ENCODE measurements around the gene JOSD1.
"Not testable (repeated sequence)": the region's sequence is repeated elsewhere in the genome, so short reads cannot be mapped to it uniquely, and the experiment has no call there.

- TF ChIP-seq TAF1 (IDR thresholded peaks at IDR 0.05; ENCODE audit: borderline replicate concordance, low read depth, low read length); POLR2AphosphoS5 (IDR thresholded peaks at IDR 0.05; ENCODE audit: low read length); EZH2 (IDR thresholded peaks at IDR 0.05; ENCODE audit: borderline replicate concordance, control insufficient read depth, low read depth, low read length); SIX5 (IDR thresholded peaks at IDR 0.05; ENCODE audit: low read depth, low read length, severe bottlenecking); BHLHE40 (IDR thresholded peaks at IDR 0.05; ENCODE audit: borderline replicate concordance in 1 of 2, low read depth in 2 of 2, low read length in 1 of 2); MLLT1 (IDR thresholded peaks at IDR 0.05); CTCF (IDR thresholded peaks at IDR 0.05 in 2 of 3, conservative IDR thresholded peaks at IDR 0.05 in 1 of 3; ENCODE audit: control insufficient read depth in 2 of 3, extremely low read depth in 1 of 3, insufficient read depth in 1 of 3, low read depth in 3 of 3, low read length in 3 of 3); NR2F1 (conservative IDR thresholded peaks at IDR 0.05); NR2C1 (IDR thresholded peaks at IDR 0.05); SP1 (IDR thresholded peaks at IDR 0.05; ENCODE audit: low read depth, low read length); MXI1 (IDR thresholded peaks at IDR 0.05; ENCODE audit: low read depth, low read length); MTA2 (IDR thresholded peaks at IDR 0.05; ENCODE audit: low read depth); ZBTB4 (CRISPR knock-in tag; IDR thresholded peaks at IDR 0.05); YY1 (IDR thresholded peaks at IDR 0.05; ENCODE audit: low read depth, low read length): not testable (repeated sequence)
These were observed 56.5 kb downstream of the JOSD1 start for GRCh38 chr22:38644245-38644644.
